ENCODE measurements around the gene POLR3C. TPM values are rescaled to one million over a fixed set of nuclear protein-coding genes. Genes with fewer than 3 reads are reported as not detected.
A peak's percentile ranks its signal among the peaks of the same experiment; 100 is the strongest.

The POLR3C gene, protein sequence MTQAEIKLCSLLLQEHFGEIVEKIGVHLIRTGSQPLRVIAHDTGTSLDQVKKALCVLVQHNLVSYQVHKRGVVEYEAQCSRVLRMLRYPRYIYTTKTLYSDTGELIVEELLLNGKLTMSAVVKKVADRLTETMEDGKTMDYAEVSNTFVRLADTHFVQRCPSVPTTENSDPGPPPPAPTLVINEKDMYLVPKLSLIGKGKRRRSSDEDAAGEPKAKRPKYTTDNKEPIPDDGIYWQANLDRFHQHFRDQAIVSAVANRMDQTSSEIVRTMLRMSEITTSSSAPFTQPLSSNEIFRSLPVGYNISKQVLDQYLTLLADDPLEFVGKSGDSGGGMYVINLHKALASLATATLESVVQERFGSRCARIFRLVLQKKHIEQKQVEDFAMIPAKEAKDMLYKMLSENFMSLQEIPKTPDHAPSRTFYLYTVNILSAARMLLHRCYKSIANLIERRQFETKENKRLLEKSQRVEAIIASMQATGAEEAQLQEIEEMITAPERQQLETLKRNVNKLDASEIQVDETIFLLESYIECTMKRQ
- total RNA-seq (2014; rRNA removed; shearing (Covaris generic)) (48.9 and 57.1 TPM in 2 replicates), total RNA-seq (2022) (78.8 and 80.0 TPM in 2 replicates), Bru-seq, nascent RNA (percentile 92 among the genes with signal in this experiment), BruChase-seq, experiment 1, labeled RNA remaining after a 6-hour chase (percentile 90 among the genes with signal in this experiment), BruChase-seq, experiment 2, labeled RNA remaining after a 2-hour chase (percentile 89 among the genes with signal in this experiment)
- long read RNA-seq, transcript POLR3C-201 (15 exons, 1,851 nt): major isoform, 98 of 183 reads
- long read RNA-seq, partial matches to known transcripts: 23 of 183 reads
- long read RNA-seq, other reads (novel, unspliced or antisense): 61 of 183 reads

DNA sequence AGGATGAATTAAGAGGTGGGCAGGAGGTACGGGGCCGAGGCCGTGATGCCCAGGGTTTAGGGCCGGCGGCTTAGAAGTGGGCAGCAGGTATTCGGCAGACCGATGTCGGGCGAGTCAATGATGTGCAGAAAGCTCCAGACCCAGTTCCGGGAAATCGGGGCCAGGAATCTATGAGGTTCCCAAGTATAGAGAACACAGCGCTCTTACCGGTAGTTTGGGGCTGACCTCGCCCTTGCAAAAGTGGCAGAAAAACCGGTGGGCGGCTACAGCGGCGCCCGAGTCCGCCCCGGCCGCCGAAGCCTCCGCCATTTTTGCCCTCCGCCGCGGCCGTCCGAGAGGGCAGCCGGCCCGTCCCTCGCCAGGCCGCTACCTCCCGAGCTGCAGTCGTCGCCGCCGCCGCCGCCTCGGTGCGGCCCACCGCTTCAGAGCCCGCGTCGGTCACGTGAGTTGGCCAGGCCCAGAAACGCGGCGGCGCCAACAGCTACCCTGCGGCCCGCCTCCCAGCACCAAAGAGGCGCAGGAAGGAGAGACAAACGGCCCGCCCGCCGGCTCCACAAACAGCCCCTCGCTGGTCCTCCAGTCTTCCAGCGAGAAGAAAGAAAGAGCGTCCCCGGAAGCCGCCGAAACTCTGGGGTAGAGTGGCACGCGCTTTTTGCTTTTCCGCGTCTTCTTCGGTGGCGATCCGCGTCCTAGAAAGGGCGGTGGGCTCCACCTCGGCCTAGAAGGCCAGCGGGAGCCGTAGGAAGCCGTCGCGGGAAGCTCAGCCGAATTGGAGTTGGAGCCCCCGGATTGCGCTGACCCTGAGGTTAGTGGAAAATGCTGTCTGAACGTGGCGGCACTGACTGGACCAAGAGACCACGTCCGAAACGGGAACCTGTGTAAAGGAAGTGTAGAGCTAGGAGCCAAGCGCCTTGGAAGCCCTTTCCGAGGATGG, at the start of gene POLR3C, which contains the start of gene RNF115:
Gene POLR3C, plus strand, starts transcription at position 636 of the 934 bp plus-strand sequence. CDS start 1,577 bp downstream, outside the sequence.
Gene RNF115, minus strand, starts transcription at position 531 of the 934 bp plus-strand sequence. Its CDS starts 222 bp downstream, at position 309.
- POLR2A ChIA-PET: interaction anchor here (0.6 to 1.4 kb wide), 9 partner anchors 9 to 227 kb away, joined by 3 to 5 read pairs (median 3); partner anchors contain the start of genes NUDT17 and PIAS3
- H3K36me3 ChIP-seq (ENCODE audit: insufficient read depth, low read length): peaks cover 36% of the 10 kb centered on the region
- CTCF ChIA-PET (ENCODE audit: unreplicated experiment): no interaction called here
- H3K27ac ChIP-seq (ENCODE audit: low read depth, low read length, poor library complexity, severe bottlenecking): peak within 1 kb of the TSS; percentile 66
- peak within 1 kb of the TSS; percentile 83 for H2AFZ ChIP-seq (ENCODE audit: low read length)
- peak within 1 kb of the TSS; percentile 95 for H3K4me2 ChIP-seq (ENCODE audit: low read length)
- DNase-seq (ENCODE audit: low spot score): peak; percentile 93
- peaks cover 10% of the 10 kb centered on the region; the same call in 1 of the 2 replicates for H4K20me1 ChIP-seq (ENCODE audit: insufficient read depth, low read length)
- H3K79me2 ChIP-seq (ENCODE audit: insufficient read depth, low read depth, low read length): peaks cover 32% of the 10 kb centered on the region
- peak within 1 kb of the TSS; percentile 89 for H3K4me3 ChIP-seq (ENCODE audit: low read depth, low read length, poor library complexity, severe bottlenecking)
- TF ChIP-seq CTCF (conservative IDR thresholded peaks at IDR 0.05; ENCODE audit: low read length): 0 out of 2 replicates have a peak, but pooled peaks have one; percentile 11
- TF ChIP-seq EZH2phosphoT487 (IDR thresholded peaks at IDR 0.05; ENCODE audit: borderline replicate concordance, low read depth, low read length): no peak
- intact Hi-C loops (cut with micrococcal nuclease; ENCODE audit: unreplicated experiment): loop anchor here (1.0 kb wide), 2 partner anchors 21 to 35 kb away; partner anchors contain the start of genes NUDT17 and PIAS3
- no peaks in the 10 kb centered on the region for H3K9me3 ChIP-seq (ENCODE audit: low read length)
- no peaks in the 10 kb centered on the region for H3K9me2 ChIP-seq (ENCODE audit: insufficient read depth, low read length)
- BruUV-seq (replicated peaks): no TSS peak
- H3K4me1 ChIP-seq (ENCODE audit: insufficient read depth, low read length, poor library complexity, severe bottlenecking): peaks cover 36% of the 10 kb centered on the region

DNA sequence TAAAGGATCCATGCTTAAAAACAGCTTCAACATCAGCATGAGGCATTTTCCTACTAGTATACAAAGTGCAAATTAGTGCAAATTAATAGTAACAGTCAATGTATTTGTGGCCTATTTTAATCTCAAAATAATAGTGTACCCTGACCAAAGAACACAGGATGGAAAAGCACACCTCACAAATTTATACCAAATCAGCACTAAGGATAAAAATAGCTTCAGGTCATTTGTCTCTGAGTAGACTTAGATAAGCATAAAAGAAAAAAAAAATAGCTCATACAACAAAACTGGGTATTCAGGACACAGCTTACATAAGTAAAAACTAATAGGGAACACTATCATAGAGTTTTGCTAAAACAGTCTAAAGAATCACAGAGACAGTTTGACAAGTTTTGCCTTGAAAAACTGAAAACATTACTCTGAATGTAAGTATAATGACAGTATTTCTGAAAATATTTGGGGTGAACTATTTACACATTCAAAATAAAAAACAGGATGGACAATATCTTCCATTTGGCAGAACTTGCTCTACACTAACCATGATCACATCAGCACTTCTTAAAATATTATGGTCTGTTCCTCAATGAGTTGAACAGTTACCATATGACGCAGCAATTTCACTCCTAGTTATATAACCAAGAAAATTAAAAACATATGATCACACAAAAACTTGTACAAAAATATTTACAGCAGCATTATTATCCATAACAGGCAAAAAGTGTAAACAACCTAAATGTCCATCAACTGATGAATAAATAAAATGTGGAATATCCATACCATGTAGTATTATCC, 46.4 kb upstream of the POLR3C start:
- DNase-seq (ENCODE audit: low spot score): no peak
- H3K79me2 ChIP-seq (ENCODE audit: insufficient read depth, low read depth, low read length): no peaks in the 10 kb centered on the region
- H3K36me3 ChIP-seq (ENCODE audit: insufficient read depth, low read length): peaks cover 10% of the 10 kb centered on the region
- CTCF ChIA-PET (ENCODE audit: unreplicated experiment): no interaction called here
- BruUV-seq (replicated peaks): TSS peak; percentile 10
- no peaks in the 10 kb centered on the region for H3K9me3 ChIP-seq (ENCODE audit: low read length)
- POLR2A ChIA-PET: interaction anchor here (0.6 to 1.1 kb wide), 2 partner anchors 13 to 16 kb away, joined by 3 to 4 read pairs; no protein-coding TSS in a partner anchor
- H3K4me3 ChIP-seq (ENCODE audit: low read depth, low read length, poor library complexity, severe bottlenecking): no peak overlapping the region
- H3K27ac ChIP-seq (ENCODE audit: low read depth, low read length, poor library complexity, severe bottlenecking): no peak overlapping the region
- no peak for TF ChIP-seq EZH2phosphoT487 (IDR thresholded peaks at IDR 0.05; ENCODE audit: borderline replicate concordance, low read depth, low read length)
- no peak for TF ChIP-seq CTCF (conservative IDR thresholded peaks at IDR 0.05; ENCODE audit: low read length)
- H3K9me2 ChIP-seq (ENCODE audit: insufficient read depth, low read length): no peaks in the 10 kb centered on the region
- intact Hi-C loops (cut with micrococcal nuclease; ENCODE audit: unreplicated experiment): no loop called here
- H3K4me1 ChIP-seq (ENCODE audit: insufficient read depth, low read length, poor library complexity, severe bottlenecking): no peaks in the 10 kb centered on the region
- H3K4me2 ChIP-seq (ENCODE audit: low read length): no peak overlapping the region
- H2AFZ ChIP-seq (ENCODE audit: low read length): no peak overlapping the region
- H4K20me1 ChIP-seq (ENCODE audit: insufficient read depth, low read length): no peaks in the 10 kb centered on the region
